ENCODE data around the gene KLK5. TPM values are rescaled to one million over a fixed set of nuclear protein-coding genes. Genes with fewer than 3 reads are reported as not detected.
"Not testable (repeated sequence)": the region's sequence is repeated elsewhere in the genome, so short reads cannot be mapped to it uniquely, and the experiment has no call there.

Gene KLK5, protein sequence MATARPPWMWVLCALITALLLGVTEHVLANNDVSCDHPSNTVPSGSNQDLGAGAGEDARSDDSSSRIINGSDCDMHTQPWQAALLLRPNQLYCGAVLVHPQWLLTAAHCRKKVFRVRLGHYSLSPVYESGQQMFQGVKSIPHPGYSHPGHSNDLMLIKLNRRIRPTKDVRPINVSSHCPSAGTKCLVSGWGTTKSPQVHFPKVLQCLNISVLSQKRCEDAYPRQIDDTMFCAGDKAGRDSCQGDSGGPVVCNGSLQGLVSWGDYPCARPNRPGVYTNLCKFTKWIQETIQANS
- not detected in 2 replicates for total RNA-seq

DNA sequence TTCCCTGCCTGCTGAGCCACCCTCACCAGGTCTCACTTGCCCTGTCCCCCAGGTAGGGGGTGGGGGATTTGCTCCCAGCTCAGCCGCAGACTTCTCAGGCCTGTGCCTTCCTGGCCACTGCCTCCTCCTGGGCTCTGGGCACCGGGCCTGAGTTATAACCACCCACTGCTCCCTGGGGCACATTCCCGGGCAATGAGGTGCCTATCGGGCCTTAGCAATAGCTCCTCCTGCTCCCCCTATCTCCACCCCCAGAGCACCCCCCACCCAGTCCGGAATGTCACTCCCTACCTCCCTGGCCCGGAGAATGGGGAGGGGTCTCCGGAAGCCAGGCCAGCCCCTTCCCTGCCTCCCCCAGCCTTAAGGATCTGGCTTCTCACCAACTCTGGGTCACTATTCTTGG lies at the start of gene KLK5:
TSS of gene KLK5 (minus strand) at position 129 of the 400 bp plus-strand sequence. CDS start 381 bp downstream, outside the sequence.
- DNase-seq (ENCODE audit: low read depth, low spot score), result no peak

GRCh38 chr19:51002089-51002532 lies 49.3 kb upstream of the KLK5 start:
- DNase-seq (ENCODE audit: low read depth, low spot score), result no peak

GRCh38 chr19:51001515-51001914 lies 48.7 kb upstream of the KLK5 start, which contains the start of gene KLK8:
TSS of gene KLK8 (minus strand) at chr19:51001604. CDS start at chr19:51001167, 437 bp downstream.
- no peak for DNase-seq (ENCODE audit: low read depth, low spot score)

DNA sequence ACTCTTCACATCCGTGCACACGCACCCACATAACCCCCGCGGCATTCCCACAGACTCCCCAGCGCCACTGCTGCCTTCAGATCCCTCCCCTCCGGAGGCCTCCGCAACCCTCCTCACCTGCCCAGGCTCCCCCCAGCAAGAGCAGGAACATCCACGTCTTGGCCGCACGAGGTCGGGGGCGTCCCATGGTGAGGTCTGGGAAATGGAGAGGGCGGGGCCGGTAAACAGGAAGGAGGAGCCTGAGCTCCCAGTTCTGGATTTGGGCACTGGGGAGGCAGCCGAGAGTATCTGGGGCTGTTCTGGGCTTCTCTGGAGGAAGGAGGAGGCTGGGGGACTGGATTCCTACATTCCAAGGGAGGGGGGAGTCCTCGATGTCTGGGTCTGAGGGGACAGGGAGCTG lies 48.1 kb upstream of the KLK5 start:
- no peak for DNase-seq (ENCODE audit: low read depth, low spot score)

GRCh38 chr19:51000426-51000825 lies 47.6 kb upstream of the KLK5 start:
- no peak for DNase-seq (ENCODE audit: low read depth, low spot score)

GRCh38 chr19:50998686-50999085 lies 45.8 kb upstream of the KLK5 start:
- DNase-seq (ENCODE audit: low read depth, low spot score), result no peak

- no peak for DNase-seq (ENCODE audit: low read depth, low spot score)
Observed at GRCh38 chr19:50998061-50998460, 45.2 kb upstream of the KLK5 start.

DNA sequence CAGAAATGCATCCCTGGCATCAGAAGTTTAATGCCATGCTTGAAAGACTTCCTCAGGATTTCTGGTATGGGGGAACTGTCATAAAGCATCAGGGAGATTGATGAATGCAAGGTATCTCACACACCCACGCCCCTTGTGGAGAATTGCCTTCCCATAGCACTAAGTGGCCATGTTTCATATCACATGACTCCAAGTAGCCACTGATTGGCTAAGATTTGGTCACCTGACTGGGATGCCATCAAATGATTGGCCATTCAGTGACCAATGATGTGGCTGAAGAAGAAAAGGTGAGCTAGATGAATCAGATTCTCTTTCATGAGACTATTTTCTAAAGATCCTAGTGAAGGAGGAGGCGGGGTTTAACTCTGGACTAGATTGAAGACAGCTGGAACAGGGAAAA lies 41.3 kb upstream of the KLK5 start:
- no peak for DNase-seq (ENCODE audit: low read depth, low spot score)

DNA sequence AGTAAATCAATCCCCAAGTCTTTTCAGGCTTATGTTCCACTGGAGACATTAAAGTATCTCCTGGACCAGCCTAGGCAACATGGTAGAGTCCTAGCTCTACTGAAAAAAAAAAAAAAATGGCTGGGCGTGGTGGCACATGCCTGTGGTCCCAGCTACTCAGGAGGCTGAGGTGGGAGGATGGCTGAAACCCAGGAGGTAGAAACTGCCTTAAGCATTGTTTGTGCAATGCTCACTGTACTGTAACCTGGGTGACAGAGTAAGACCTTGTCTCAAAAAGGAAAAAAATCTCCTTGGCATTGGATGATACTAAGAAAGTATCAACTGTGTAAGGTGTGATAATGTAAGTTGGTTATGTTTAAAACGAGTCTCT lies 39.8 kb upstream of the KLK5 start:
- no peak for DNase-seq (ENCODE audit: low read depth, low spot score)

DNA sequence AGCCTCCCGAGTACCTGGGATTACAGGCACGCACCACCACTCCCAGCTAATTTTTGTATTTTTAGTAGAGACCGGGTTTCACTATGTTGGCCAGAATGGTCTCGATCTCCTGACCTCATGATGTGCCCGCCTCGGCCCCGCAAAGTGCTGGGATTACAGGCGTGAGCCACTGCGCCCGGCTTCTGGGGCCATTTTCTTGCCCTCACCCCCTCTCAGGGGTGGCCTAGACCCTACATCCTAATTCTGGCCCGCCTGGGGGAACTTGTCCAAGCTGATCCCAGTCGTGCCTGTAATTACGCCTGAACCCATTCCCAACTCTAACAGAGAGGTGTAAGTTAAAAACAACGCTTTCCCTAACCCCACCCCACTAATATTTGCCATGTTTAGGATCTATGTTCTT lies 31.6 kb upstream of the KLK5 start:
- not testable (repeated sequence) for DNase-seq (ENCODE audit: low read depth, low spot score)

DNA sequence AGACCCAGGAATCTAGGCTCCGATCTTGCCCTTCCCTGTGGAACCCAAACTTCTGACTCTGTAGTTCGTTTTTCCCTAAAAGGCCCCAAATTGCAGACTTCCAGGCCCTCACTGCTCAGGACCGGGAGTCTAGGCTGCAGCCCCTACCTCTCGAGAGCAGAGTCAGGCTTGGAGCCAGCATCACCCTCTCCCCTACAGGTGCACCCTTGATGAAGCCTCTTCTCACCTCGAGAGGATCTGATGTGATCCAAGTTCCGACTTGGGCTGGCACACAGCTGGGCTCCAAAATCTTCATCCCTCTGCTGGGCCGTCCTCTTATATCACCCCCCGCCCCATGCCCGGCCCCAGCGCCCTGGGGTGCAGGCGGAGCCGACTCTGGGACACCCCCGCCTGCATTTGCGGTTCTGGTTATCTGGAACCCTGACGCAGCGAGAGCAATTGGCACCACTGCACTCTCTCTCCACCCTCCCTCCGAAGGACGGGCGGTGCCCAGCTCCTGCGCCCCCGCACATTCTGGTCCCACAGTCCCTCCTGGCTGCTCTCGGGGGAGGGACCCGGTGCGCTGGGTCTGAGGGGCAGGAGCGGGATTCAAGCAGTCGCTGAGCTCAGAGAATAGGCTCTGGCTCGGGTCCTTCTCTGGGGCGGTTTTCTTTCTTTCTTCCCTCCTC lies 30.9 kb upstream of the KLK5 start, which contains the start of gene KLK7:
TSS of gene KLK7 (minus strand) at position 293 of the 668 bp plus-strand sequence. CDS start 1,518 bp downstream, outside the sequence.
- no peak for DNase-seq (ENCODE audit: low read depth, low spot score)

DNA sequence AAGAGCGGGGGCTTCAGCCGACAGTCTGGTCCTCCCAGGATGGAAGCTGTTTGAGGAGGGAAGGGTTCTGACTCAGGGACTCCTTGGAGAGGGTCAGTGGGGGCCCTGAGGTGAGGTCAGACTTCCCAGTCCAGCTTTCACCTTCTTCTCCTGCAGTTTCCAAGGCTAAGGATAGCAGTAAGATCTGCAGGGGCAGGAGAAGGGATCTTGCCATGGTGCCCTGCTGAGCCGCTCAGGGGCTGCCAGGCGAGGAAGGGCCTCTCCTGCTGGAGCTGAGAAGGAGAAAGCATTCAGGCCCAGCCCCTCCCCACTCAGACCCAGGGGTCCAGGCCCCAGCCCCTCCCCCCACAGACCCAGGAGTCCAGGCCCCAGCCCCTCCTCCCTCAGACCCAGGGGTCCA lies 29.3 kb upstream of the KLK5 start:
- DNase-seq (ENCODE audit: low read depth, low spot score), result no peak

- no peak for DNase-seq (ENCODE audit: low read depth, low spot score)
Observed at GRCh38 chr19:50981587-50982146, 28.8 kb upstream of the KLK5 start.

DNA sequence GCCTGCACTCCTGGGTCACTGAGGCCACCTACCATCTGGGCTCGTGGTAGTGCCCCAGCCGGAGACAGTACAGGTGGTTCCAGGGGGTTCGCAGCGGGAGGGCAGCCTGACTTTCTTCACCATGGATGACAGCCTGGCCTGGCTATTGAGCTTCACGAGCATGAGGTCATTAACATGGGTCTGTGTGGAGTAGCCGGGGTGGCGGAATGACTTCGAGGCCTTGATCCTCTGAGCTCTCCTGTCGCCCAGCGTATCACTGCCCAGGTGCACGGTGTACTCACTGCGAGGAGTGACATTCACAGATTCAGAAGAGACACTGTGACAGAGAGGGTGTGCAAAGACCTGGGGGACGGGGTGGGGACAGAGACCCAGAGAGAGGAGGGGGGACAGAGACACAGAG lies 27.4 kb upstream of the KLK5 start:
- no peak for DNase-seq (ENCODE audit: low read depth, low spot score)

DNA sequence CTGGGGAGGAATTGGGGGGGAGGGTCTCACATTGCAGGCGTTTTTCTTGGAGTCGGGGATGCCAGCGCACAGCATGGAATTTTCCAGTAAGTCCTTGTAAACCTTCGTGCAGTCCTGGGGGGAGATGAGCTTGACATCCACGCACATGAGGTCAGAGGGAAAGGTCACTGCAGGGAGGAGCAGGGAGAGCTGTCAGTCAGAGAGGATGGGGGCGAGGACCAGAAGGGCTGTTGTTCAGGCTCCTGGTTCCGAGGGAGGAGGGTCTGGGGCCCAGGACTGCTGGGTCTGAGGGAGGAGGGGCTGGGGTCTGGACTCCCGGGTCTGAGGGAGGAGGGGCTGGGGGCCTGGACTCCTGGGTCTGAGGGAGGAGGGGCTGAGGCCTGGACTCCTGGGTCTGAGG lies 26.9 kb upstream of the KLK5 start:
- DNase-seq (ENCODE audit: low read depth, low spot score), result no peak

GRCh38 chr19:50978772-50979390 lies 26.0 kb upstream of the KLK5 start:
- no peak for DNase-seq (ENCODE audit: low read depth, low spot score)

DNA sequence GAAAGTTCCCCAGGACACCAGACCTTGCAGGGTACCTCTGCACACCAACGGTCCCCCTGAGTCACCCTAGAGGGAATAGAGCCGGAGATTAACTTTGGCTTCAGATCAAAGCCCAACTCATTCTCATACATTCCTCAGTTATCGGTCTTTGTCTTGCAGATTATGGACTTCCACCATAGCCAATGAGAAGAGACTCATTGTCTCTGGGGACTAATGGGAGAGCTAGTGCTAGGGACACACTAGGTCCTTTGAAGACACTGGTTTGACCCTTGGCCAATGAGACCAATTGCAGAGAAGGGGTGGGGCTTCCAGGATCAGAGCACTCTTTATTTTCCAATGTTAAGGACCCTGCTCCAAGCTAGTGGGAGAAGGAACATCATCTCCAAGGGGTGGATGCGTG lies 24.8 kb upstream of the KLK5 start:
- no peak for DNase-seq (ENCODE audit: low read depth, low spot score)

DNA sequence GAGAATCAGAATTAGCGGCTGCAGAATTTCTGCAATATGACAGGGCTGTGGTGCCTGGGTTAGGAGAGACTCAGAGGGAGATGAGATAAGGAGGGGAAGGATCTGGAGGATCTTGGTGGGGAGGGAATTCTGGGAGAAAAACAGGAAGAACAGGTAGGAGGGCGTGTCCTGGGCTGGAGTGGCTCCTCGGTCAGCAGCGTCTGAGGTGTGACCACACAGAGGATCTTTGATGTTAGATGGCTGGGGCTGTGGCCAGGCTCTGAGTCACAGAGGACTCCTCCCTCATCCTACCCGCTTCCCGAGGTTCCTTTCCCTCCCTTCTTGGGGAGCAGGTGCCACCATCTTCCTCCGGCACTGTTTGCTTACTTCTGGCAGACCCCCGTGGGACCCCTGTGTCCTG lies 22.9 kb upstream of the KLK5 start:
- DNase-seq (ENCODE audit: low read depth, low spot score), result no peak

- DNase-seq (ENCODE audit: low read depth, low spot score), result no peak
Observed at GRCh38 chr19:50974702-50975556, 22.1 kb upstream of the KLK5 start.

DNA sequence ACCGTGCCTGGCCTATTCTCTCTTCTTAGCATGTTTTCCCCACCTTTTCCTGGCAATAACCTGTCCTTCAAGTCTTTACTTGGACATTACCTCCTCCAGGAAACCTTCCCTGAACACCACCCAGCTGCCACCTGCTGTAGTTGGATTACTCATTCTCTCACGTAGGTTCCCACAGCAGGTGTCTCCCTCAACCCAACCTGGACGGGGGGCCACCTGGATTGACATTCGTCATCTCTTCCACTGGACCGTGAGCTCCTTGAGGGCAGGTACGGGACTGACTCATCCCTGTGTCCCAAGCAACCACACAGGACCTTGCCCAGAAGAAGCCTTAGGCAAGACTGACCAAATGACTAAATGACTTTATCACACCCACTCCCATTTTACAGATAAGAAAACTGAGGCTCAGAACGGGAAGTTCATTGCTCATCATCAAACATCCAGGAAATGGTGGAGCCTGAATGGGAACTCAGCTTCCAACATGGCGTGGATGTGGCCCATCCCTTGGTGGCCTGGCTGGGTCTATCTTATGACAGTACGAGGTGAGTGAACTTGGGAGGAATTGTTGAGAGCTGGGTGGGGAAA lies 20.0 kb upstream of the KLK5 start:
- no peak for DNase-seq (ENCODE audit: low read depth, low spot score)

- not testable (repeated sequence) for DNase-seq (ENCODE audit: low read depth, low spot score)
Observed at GRCh38 chr19:50969810-50970209, 17.0 kb upstream of the KLK5 start.
